GM12873 (cell line): Measurements from ENCODE around the gene GNG12.

Experiments
- CTCF ChIP-seq: IDR thresholded peaks from 2 replicates; pipeline ENCODE4 v1.5.1; 2012; ENCODE audit warnings: low read depth, mild to moderate bottlenecking, moderate library complexity, low read length, control low read depth; ENCODE audit not compliant: insufficient read depth; ENCODE audit errors: missing control alignments

Gene GNG12

DNA sequence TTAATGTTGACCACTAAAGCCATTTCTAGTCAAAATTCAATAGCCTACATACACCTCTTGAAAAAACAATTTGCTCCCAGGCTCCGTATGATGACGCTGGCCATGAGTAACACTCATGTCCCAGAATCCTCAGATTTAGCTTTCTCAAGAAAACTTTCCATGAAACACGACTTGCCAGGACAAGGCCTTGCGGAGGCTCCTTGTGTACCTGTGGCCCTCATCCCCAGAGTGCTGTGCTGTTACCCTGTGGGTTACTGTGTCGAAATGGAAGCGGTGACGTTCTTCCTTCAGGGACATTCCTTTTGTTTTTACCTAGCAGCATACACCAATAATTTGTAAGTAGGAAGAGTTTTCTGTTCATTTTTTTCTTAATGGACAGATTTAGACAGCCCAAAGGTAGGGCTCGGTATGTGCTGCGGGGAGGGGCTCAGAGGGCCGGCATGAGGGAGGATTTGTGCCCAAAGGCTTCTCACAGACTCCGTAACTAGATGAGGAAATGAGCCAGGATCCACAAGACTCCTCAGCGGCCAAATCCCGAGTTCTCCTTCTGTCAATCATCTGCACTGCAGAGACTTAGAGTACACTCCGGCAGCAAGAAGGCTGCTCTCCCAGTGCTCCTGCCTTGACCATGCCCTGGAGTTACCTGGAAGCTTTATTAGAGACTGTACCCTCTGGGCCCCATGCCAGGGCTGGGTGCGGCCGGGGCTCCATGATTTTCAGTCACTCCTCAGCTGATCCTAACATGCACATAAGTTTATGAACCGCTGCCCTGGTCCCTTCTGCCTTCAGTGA is 17.8 kb downstream of the GNG12 start:
- no peak for TF ChIP-seq CTCF

DNA sequence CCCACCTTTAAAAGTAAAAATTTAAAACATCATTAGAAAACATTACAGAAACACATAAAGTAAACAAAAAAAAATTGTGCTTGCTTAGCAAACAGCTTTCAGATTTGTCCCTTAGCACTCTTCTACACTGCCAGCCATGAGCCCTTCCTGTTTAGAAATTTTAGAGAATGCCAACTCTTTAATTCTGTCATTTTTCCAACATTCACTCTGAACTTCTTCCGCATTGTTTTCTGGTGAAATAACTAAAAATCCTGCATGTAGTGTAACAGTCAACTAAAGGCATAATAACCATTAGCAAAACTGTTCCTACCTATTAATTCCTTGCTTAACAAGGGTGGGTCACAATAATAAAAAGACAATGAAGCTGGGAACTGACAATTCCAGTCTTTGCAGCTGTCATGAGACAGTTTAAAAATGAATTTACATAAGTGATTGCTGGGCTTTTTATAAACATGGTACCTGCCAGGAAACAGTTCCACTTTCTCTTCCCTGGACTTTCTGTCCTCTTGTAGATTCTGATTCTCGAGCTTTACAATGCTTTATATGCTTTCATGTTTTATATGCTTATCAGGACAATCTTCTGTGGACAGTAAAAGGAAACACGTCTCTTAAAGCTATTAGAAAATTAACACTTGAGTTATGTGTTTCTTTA is 19.0 kb downstream of the GNG12 start:
- TF ChIP-seq CTCF = no peak

GRCh38 chr1:67812226-67812625 is 21.0 kb downstream of the GNG12 start:
- no peak for TF ChIP-seq CTCF

DNA sequence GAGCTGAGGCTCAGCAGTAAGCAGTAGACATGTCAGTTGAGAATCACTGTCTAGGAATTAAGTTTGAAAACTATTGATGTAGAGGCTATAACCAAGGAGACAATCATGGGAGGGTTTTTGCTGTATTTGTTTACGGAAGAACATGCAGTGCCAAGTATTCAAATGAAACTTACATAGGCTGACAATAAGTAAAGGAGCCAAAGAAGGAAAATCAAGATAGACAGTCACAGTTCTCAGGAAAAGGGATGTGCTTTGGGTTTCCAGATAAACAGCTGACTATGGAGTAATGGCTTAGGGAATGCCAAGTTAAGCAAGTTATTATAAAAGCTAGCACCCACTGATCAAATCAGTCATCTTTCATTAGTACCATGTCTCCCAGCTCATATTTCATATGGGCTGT is 21.5 kb downstream of the GNG12 start:
- no peak for TF ChIP-seq CTCF

DNA sequence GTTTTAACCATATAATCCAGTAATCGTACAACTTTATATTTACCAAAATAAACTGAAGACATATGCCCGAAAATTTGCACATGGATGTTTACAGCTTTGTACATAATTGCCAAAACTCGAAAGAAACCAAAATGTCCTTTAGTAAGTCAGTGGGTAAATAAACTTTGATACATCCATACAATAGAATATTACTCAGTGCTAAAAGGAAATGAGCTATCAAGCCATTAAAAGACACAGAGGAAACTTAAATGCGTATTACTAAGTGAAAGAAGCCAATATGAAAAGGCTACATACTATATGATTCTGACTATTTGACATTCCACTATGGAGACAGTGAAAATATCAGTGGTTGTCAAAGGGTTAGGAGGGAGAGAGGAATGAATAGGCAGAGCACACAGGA is 23.4 kb downstream of the GNG12 start:
- no peak for TF ChIP-seq CTCF

- no peak for TF ChIP-seq CTCF
Measured at GRCh38 chr1:67807282-67807681, 26.0 kb downstream of the GNG12 start.

DNA sequence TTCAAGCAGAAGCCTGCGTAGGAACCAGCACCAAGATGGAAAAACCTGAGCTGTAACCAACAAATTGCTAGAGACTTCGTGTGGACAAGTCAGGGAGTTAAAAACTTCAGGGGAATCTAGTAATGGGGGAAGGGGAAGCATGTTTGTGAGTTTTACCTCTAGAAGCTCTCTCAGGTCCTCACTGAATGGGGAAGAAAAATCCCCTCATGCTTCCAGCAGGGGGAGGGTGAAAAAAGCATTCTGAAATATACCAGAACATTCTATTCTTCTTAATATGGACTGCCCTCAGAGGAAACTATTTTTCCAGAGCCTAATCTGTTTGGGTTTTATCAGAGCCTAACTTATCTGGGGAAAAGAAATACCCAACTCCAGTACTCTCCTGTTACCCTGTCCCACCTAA is 28.6 kb downstream of the GNG12 start:
- TF ChIP-seq CTCF = peak; percentile 14
